ENCODE data around the gene CALU.

The CALU gene

DNA sequence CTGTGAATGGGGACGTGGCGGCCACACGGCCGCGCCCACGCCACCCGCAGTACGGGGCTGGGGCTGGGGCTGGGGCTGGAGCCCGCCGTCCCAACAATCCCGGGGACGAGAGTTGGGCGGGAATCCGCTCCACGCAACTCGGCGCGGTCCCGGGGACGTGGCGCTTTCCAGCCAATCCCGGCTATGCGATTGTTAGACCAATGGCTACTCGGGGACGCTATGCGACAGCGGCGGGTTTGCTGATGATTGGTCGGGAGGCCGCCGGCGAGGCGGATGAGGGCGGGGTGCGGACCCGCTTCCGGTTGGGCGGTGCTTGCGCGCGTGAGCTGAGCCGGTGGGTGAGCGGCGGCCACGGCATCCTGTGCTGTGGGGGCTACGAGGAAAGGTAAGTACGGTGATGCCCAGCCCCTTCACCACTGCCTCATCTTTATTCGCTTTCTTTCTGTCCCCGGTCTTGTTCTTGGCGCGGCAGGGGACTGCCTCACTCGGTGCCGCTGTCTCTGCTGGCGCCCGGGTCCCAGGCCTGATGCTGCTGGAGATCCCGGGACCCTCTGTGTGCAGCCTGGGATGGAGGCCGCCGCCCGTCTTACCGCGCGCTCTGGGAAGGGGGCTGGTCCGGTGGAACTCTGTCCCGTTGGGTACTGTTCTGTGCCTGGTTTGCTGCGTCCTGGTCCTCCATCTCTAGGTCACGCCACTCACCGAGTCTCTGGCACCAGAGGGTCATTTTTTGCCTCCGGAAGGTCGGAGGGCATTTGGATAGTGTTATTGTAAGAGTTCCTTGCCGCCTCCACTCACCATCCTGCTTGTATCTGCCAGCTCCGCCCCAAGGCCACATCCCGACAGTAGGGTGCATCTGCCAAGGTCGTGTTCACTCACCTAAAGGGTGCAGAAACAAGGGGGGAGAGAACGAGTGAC, at the start of gene CALU:
Gene CALU, plus strand, starts transcription at position 312 of the 915 bp plus-strand sequence. CDS start 9,225 bp downstream, outside the sequence.
- peak; percentile 98 for DNase-seq

- DNase-seq: no peak
Measured at GRCh38 chr7:128691227-128691626, 47.9 kb upstream of the CALU start.

DNA sequence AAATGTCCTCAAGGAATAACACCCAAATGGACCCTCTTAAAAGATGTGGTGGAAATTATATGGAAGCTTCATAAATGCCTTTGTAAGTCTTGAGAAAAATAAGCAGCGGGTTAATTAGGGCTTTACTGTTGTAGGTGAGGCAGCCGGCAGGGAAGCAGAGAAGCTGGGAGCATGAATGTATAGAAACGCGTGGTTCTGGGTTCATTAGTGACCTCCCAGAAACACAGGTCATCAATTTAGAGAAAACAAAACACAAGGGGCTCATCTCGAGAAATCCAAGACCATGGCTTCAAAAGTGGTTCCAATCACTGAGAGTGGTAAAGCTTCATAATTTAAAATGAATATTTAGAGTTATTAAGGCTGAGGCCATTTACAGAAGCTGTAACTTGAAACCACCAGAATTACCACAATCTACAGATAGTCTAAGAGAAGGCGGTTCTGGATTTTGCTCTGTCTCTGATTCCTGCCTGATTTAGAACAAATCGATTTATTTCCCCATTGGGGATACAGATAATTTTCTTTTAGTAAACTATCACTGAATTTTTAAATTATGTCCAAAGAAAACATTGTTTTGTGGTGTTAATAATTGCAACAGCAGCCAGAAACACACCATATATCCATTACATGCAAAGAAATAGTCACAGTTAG, 46.4 kb upstream of the CALU start:
- no peak for DNase-seq

DNA sequence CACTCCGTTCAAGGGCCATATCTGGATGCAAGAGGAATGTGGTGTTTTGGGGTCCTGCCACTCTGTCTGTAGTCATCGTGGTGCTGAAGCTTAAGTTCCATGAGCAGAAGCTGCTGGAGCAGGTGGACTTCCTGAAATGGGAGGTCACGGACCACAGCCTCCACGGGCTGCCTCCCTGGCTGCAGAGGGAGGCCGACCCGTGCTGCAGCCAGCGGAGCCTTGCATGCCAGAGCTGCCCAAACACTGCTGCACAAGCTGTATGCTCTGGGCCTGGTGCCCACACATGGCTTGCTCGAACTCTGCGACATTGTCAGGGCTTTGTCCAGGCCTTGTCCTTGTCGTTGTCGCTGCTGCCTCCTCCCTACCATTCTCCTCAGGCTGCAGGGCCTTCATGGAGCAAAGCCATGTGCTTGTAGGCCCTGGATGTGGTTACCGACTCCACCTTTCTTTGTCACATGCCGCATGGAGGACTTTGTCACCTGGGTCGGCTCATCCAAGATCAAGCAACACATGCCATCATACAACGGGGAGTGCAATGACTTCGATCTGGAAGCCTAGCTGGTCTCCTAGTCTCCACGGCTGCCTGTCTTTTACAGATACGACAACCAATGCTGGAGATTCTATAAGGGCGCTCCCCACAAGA, 45.7 kb upstream of the CALU start:
- DNase-seq: no peak

GRCh38 chr7:128694738-128695137, 44.4 kb upstream of the CALU start:
- DNase-seq: no peak

DNA sequence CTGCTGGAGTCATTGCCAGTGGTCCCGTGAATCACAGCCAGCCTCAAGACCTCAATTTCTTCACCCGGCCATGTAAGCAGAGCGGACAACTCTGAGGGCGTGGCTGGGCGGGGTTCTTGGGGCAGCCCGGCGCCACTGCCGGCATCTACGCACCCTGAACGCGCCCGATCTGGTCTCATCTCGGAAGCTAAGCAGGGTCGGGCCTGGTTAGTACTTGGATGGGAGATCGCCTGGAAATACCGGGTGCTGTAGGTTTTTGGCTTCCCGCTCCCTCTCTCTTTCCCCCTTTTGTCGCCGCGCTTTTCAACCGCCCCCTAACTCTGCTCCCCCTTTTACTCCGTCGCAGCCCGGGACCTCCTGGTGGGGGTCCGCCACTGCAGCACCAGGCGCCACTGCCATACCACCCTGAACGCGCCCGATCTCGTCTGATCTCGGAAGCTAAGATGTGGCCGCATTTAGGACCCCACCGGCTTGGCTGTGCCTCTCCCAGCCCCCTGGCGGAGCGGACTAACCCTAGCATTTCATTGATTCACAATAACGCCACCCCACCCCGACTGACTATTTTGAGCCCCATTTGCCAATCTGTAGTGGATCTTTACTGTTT, 41.8 kb upstream of the CALU start:
- DNase-seq: peak; percentile 57

GRCh38 chr7:128699196-128699712, 39.9 kb upstream of the CALU start:
- no peak for DNase-seq

GRCh38 chr7:128699895-128700294, 39.3 kb upstream of the CALU start:
- no peak for DNase-seq

GRCh38 chr7:128701062-128701785, 37.9 kb upstream of the CALU start:
- DNase-seq: no peak

DNA sequence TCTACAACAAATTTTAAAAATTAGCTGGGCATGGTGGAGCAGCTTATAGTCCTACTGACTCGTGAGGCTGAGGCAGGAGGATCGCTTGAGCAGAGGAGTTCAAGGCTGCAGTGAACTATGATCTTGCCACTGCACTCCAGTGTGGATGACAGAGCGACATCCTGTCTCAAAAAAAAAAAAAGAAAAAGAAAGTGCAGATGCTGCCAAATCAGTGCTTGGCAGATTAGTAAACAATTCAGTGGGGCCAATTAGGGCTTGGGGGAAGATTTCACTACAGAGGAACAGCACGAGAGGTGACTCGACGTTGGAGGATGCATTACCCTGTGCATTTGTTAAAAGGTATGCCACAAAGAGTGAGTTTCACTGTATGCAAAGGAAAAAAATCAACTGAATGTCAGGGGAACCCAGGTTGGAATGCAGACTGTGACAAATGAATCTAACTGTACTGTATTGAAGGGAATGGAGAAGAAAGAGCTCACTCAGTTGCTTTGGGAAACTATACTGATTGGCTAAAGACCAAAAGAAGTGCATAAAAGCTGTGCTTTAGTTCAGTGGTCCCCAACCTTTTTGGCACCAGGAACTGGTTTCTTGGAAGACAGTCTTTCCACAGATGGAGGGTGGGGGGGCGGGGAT, 35.4 kb upstream of the CALU start:
- peak; percentile 70 for DNase-seq

DNA sequence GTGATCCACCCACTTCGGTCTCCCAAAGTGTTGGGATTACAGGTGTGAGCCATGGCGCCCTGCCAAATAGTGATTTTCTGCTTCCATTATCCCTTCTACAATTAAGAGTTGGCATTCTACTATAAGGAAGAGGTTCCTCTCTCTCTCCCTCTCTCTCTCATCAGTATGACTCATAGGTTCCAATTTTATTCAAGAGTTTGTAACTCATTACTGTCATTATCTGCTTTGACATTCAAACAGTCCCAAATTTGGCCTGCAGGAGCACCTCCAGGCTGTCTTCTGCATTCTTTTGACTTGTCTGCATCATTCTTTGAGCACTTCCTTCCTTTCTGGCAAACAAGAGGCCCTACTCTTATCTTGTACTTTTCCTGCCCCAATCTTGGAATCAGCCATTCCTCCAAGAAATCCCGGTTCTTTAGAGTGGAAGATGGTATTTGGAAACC, 33.2 kb upstream of the CALU start:
- peak; percentile 30 for DNase-seq

DNA sequence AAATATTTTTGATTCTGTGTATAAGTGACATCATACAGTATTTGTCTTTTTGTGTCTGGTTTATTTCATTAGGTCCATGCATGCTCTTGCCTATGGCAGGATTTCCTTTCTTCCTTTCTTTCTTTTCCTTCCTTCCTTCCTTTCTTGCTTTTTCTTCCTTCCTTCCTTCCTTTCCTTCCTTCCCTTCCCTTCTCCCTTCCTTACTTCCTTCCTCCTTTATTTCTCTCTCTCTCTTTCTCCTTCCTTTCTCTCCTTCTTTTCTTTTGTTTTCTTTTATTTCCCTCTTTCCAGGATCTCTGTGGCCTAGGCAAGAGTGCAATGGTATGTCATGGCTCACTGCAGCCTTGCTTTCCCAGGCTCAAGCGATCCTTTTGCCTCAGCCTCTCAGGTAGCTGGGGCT, 31.4 kb upstream of the CALU start:
- no peak for DNase-seq

DNA sequence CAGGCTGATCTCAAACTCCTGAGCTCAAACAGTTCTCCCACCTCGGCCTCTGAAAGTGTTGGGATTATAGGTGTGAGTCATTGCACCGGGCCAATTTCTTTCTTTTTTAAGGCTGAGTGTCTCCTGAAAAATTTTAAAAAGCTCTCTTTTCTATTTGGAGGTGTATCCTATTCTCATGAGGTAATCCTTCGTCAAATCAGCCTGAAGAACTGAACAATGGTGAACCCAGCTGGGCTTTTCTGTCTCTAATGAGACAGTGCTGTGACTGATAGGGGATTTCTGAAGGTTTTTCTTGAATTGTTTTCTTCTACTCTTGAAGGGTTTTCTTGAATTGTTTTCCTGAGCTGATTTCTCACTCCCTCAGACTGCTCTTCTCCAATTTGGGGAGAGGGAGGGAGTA, 30.9 kb upstream of the CALU start:
- no peak for DNase-seq

GRCh38 chr7:128708824-128709223, 30.3 kb upstream of the CALU start:
- no peak for DNase-seq

DNA sequence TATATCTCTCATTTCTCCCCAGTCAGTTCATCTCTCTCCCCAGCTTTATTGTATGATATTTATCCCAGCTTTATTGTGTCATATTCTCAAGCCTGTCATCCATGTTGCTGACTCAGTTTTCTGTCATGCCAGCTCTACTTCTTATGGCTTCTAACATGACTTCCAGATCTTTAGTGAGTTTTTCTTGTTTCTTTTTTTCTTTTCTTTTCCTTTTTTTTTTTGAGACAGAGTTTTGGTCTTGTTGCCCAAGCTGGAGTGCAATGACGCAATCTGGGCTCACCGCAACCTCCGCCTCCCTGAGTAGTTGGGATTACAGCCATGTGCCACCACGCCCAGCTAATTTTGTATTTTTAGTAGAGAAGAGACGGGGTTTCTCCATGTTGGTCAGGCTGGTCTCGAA, 28.7 kb upstream of the CALU start:
- no peak for DNase-seq

DNA sequence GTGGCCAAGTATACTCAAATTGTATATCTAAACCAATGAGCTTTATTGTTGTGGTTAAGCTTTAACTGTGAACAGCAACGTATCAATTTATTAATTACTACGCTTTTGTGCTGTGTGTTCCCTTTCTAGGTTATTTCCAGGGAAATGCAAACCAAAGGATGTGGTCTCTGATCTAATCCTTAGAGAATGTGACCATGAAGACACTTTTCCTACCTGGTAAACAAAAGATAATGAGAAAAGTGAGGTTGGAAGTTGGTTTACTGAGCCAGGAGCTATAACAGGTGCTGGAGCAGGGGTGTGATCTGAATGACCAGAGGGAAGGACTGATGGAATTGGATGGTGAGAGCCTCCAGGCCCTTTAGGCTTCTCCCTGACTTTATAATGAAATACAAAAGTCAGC, 25.4 kb upstream of the CALU start:
- no peak for DNase-seq

DNA sequence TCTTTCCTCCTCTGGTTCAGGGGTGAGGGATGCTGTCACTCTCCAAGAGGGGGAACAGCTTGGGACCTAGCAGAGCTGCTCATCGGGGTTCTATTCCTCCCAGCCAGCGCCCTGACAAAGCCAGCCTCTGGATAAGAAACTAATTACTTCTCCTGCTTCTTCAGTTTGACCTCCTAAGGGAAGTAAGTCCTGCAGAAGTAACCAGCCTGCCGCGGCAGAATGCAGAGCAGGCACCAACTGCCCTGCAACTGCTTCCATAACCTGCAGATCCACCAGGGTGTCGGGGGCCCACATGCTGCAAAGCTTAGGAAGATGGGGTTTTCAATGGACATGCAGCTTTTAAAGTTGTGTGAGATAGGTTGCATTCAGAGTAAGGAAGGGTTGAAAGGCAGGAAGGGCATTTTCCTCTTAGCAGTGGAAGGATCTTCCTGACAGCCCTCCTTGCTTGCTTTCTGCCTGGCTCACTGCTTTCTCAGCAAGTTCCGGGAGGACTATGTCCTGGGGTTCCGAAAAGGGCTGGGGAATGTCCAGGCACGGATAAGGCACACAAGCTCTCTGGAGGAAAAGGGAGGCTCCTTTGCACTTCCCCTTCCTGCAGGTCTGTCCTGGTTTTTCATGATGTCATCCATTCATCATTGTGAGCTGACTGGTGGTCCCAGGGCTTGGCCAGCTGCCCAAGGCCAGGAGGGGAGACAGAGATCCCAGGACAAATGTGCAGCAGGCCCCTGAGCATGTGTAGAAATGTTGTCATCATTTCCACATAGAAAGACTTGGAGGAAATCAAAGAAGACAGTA, 24.3 kb upstream of the CALU start:
- no peak for DNase-seq

GRCh38 chr7:128718967-128719642, 20.1 kb upstream of the CALU start:
- no peak for DNase-seq

- no peak for DNase-seq
Measured at GRCh38 chr7:128721376-128721775, 17.8 kb upstream of the CALU start.

- no peak for DNase-seq
Measured at GRCh38 chr7:128724743-128725142, 14.4 kb upstream of the CALU start.

Data from fibroblast of upper back skin (primary cell).